ENCODE data around the gene PLD4.

The PLD4 gene

GRCh38 chr14:104973135-104973384 lies 48.4 kb downstream of the PLD4 start:
- peak in 5 of 56 donors; percentile 14 to 70 (median 46) for DNase-seq

DNA sequence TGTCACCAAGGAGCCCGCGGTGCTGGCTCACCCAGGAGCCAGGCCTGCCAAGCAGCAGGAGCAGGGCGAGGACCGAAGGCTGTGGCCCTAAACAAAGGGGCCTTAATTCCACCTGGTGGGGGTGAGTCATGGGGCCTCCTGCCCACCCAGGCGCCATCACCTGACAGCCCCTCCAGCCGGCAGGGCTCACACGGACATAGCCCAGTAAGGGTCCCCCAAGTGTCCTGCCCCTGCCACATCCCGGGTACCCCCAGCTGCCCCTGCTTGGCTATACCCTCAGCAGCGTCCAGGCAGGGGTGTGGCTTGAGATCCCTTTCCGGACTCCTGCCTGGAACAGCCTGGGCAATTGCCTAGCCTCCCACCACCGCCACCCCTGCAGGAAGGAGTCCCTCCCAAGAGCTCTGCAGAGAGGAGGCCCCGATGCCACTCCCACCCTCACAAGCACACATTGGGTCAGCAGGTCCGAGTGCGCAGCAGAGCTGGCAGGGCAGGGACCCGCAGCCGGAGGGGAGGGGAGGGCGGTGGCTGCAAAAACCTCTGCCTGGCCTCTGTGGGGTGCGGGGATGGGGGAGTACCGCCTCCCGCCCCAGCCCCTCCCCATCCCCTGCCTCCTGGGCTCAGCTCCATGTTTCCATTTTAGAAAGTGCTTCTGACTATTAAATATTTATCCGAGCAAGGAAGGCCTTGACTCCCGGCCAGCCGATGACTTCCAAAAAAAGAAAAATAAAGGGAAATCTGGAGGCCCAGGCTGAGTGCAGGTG lies 48.9 kb downstream of the PLD4 start:
- DNase-seq: peak in 6 of 56 donors; percentile 15 to 53 (median 36)

GRCh38 chr14:104974146-104974541 lies 49.5 kb downstream of the PLD4 start:
- DNase-seq: no peak

DNA sequence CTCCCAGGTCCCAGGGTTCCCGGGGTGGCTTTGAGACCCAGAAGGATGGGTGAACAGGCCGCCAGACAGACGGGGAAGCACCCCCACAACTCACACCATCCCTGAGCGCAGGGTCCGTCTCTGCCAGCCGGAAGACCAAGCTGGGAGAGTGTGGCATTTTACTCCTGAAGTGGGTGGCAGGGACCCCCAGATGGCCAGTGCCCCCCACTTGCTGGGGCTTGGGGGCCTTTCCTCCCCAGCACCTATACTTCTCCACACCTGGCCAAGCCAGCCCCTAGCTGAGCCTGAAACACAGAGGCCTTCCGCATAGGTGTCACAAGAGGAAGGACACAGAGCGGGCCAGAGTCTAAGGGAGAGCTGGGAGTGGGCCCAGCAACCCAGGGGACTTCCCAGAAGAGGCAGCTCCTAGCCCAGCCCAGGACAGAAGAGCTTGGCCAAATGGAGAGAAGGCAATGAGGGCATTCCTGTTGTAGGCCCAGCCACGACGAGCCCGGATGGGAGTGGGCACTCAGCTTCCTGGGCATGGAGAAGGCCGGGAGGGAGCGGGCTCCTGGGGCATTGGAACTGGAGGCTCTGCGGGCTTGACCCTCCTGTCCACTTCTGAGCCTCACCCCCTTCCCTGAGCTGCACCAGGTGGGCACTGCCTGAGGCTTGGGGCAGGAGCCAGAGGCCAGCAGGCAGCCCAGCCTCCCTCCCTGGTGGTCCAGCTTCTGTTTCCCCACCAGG lies 50.1 kb downstream of the PLD4 start:
- DNase-seq: no peak

DNA sequence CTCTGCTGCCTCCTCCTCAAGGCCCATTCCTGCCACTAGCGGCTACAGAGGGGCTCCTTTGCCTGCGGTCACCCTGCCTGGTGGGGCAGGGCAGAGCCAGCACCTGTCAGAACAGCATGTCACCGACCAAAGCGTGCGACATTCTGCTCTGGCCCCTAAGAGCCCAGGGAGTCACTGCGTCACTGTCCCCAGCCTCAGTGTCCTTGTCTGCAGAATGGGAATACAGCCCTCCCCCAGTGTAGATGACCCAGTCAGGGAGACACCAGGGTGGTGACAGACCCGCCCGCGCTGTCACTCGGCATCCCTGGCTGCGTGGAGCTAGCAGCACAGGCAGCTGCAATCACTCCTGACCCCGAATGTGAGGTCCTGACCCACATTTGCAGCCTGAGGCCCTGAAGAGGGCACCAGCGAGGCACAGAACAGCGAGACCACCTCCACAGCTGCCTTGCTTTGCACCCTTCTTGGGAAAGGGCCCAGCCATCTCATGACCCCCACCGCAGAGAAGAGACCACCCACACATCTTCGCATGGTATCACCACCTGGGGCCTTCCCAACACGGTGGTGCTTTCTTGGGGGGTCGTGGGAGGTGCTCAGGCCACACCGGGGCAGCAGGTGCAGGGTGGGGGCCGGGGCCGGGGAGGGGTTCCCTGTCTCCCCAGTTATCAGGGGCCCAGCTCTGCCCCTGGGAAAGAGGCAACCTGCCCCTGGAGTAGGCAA lies 51.0 kb downstream of the PLD4 start:
- no peak for DNase-seq

- peak in 44 of 56 donors; percentile 14 to 77 (median 43) for DNase-seq
Measured at GRCh38 chr14:104976198-104977007, 51.7 kb downstream of the PLD4 start.

- no peak for DNase-seq
Measured at GRCh38 chr14:104977008-104977680, 52.5 kb downstream of the PLD4 start.

DNA sequence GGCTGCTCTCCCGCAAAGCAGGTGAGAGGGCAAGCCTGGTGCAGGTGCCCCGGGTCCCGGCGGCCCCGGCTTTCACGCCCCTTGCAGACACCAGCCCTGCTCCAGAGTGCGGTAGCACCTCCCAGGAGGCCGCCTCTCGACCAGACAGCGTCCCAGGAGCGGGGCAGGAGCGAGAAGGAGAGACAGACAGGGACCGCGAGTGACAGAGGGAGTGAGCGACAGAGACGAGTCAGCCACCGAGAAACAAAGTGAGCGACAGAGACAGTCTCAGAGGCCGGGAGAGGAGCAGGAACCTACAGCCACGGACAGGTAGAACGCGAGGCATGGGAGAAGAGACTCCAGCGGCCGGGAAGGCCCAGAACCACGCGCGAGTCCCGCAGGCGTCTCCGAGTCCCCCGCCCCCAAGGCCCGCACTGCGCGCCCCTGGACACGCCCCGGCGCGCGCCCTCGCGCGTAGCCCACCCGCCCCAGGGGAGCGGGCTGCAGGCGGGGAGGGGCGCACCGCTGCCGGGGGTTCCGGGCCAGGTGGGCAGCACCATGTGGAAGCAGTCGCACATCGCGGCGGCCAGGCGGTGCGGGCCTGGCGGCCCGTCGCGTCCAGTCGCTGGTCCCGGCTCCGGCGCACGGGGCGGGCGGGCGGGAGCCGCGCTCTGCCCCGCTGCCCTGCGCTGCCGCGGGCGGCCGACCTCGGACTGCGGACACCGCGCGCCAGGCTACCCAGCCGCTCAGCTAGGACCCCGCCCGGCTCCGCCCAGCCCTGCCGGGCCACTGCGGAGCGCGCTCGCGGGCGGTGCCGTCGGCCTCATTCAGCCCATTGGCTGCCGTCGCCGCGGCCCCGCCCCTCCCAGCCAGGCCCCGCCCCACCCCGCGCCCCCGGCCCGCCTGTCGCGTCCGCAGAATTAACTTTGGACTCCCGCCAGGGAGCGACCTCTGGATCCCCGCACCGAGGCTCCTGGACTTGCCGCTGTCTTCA lies 53.3 kb downstream of the PLD4 start, which contains the start of gene AHNAK2:
Gene AHNAK2, minus strand, starts transcription at position 694 of the 973 bp plus-strand sequence. Its CDS starts 137 bp downstream, at position 557.
- DNase-seq: peak in 19 of 56 donors; percentile 4 to 70 (median 25)

DNA sequence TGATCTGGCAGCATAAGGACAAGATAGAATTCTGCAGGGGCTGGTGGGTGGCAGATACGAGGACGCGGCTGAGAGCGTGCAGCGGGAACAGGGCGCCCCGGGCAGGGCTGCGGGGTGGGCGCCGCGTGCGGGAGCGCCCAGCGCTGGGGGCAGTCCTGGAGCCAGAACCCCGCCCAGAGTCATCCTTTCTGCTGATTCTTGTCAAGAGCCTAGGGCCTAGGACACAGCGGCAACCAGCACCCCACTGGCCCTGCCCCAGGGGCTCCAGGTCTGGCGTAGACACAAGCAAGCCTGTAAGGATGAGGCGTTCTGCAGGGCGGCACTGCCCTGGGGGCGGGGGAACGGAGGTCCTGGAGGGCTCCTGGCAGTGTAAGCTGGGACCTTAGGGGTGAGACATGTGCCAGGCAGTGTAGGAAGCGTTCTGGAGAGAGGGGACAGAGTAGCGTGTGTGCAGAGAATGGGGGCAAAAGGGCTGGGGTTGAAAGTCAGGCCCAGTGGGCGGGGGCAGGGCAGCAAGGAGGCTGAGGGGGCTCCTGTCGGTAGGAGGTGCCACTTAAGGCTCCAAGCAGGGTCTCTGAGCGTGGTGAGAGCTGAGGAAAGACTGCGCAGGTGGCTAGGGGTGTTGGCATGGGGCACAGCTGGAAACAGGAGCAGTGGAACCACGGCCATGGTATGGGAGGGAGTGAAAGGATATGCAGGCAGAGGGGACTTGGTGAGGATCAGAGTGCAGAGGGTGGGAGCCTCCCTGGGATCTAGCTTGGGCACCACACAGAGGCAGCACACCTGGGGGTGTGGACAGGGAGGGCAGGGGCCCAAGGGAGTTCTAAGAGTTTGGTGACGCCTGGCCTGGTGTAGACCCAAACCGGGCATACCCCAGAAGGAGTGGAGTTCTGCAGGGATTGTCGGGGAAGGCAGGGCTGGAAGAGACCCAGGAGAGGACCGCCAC lies 54.3 kb downstream of the PLD4 start:
- DNase-seq: no peak

DNA sequence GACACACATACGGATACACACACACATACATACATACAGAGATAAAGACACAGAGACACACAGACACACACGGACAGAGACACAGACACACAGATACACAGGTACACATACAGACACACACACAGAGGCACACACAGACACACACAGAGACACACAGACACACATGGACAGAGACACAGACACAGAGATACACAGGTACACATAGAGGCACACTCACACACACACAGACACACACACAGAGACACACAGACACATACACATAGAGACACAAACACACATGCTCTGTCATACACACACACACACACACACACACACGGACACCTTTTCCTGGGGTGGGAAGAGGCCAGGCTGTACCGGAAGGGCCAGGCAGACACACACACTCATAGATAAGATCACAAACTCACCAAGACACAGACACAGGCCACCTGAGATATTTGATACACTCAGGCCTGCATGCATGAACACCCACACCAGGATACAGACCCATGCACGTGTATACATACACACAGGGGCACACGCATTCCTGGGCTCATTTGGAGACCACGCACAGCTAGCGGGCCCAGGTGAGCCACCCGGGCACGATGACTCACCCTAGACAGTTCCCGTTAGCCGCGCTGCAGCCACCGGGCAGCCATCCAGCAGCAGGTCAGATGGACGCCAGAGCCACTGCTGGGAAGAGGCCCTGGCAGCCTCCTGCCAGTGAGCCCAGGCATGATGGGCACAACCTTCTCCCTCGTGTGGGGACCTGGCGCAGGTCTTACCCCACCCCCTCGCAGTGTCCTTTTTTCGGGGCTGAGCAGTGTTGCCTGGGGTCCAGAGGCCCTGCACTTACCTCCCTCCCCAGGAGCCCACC lies 55.3 kb downstream of the PLD4 start:
- DNase-seq: peak in 1 of 56 donors; percentile 24

- no peak for DNase-seq
Measured at GRCh38 chr14:104980611-104981531, 56.2 kb downstream of the PLD4 start.

DNA sequence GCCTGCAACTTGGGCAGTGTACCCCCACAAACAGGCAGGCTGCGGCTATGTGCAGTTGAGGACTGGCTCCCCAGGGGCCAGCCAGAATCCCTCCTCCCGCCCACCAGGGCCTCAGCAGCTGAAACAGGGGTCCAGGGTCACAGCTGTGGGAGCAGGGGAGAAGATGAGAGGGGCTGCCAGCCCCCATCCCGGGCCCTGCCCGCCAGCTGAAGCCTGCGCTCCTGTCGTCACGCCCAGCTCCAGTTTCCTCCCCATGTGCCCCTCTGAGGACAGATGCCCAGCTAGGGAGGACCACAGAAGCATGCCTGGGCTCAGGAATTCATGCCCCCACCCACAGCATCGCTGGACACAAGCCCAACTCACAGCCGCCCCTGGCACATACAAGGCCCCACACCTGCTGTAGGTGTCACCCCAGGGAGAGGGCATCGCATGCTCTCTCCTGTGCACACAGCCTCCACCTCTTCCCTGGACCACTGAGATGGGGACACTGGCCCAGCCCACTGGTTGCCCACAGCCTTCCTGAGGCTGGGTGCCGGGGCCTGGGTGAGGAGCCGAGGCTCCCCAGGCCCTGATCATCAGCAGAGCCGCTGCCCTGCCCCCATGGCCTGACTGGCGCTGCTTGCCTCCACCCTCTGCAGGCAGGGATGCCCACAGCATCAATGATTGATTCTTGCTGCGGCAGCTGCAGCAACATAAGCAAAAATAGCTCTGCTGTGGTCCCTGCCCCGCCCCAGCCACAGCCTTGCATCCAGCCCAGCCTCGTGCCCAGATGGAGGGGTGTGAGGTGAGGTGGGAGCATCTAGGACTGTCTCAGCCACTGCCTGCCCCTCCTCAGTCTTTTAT lies 57.2 kb downstream of the PLD4 start:
- DNase-seq: peak in 2 of 56 donors; percentile 23 to 28

GRCh38 chr14:104982548-104983230 lies 58.0 kb downstream of the PLD4 start:
- DNase-seq: no peak
